Measurements from ENCODE around the gene RTN4IP1. TPM values are rescaled to one million over a fixed set of nuclear protein-coding genes. Genes with fewer than 3 reads are reported as not detected.

Gene RTN4IP1
- total RNA-seq, 1 experiment from 2014 or later: 14.8 TPM

- DNase-seq (ENCODE audit: extremely low read depth, low read depth): no peak
These were observed 104.0 kb downstream of the RTN4IP1 start for GRCh38 chr6:106525107-106525881.

GRCh38 chr6:106522562-106523250, 106.6 kb downstream of the RTN4IP1 start:
- DNase-seq (ENCODE audit: extremely low read depth, low read depth): no peak

Small RNA genes within 50 kb of the gene (small RNA-seq; reads per million reads assigned to genes)
- 0 reads per million in 2 experiments for gene RNU6-527P

Other genes with a start within 250 kb of the RTN4IP1 start
- 16.4 and 22.9 TPM in 2 replicates for gene QRSL1, start 80 bp upstream of the RTN4IP1 start, total RNA-seq (2014; rRNA removed; shearing (Covaris generic))